DND-41 (cell line): Measurements from ENCODE around the gene AEBP2.

Experiments
- CTCF ChIP-seq: IDR thresholded peaks from 2 replicates; pipeline ENCODE4 v1.5.1; 2012; ENCODE audit warnings: borderline replicate concordance, low read length, moderate library complexity, mild to moderate bottlenecking; ENCODE audit not compliant: poor library complexity, severe bottlenecking; ENCODE audit errors: extremely low read depth
- EZH2 ChIP-seq: IDR thresholded peaks from 3 replicates; pipeline ENCODE4 v1.6.1; 2012; ENCODE audit warnings: borderline replicate concordance, low read depth, mild to moderate bottlenecking, moderate library complexity, low read length, inconsistent platforms; ENCODE audit not compliant: severe bottlenecking

GRCh38 chr12:19419086-19419485 lies 20.2 kb upstream of the AEBP2 start:
- TF ChIP-seq CTCF (no peak), EZH2 (no peak)
